CD4-positive, alpha-beta memory T cell (primary cell): ENCODE results near the gene RBM14. TPM values are rescaled to one million over a fixed set of nuclear protein-coding genes. Genes with fewer than 3 reads are reported as not detected.
"Not testable (repeated sequence)": the region's sequence is repeated elsewhere in the genome, so short reads cannot be mapped to it uniquely, and the experiment has no call there.

Source experiments
- CTCF ChIA-PET: fragments of 350-600 bp; sonication (Branson Sonifier 250); formaldehyde crosslinking; loops from one replicate; lab custom pipeline; 2021; ENCODE audit warnings: inconsistent platforms; ENCODE audit not compliant: partially characterized antibody; lab: Charles Lee
- POLR2A ChIA-PET: fragments of 350-600 bp; sonication (Branson Sonifier 250); formaldehyde crosslinking; loops from one replicate; lab custom pipeline; 2021; ENCODE audit not compliant: partially characterized antibody; lab: Charles Lee
- DNase-seq, 5 donors: peaks; one replicate each; pipeline versions ENCODE4 v3.0.0 to v3.0.0-alpha.2; 2020 to 2022; ENCODE audit warnings: mixed read lengths in 1 of 5
- H3K27ac ChIP-seq: one replicate; pipeline ENCODE4 v1.7.0; 2013; ENCODE audit warnings: low read depth, low read length
- H3K27me3 ChIP-seq: 2 replicates; pipeline ENCODE4 v1.7.0; 2013; ENCODE audit warnings: mild to moderate bottlenecking, low read length, moderate library complexity; ENCODE audit not compliant: insufficient read depth
- H3K36me3 ChIP-seq: 2 replicates; pipeline ENCODE4 v1.7.0; 2013; ENCODE audit warnings: mild to moderate bottlenecking, low read length, moderate library complexity; ENCODE audit not compliant: insufficient read depth
- H3K4me1 ChIP-seq: 2 replicates; pipeline ENCODE4 v1.7.0; 2013; ENCODE audit warnings: mild to moderate bottlenecking, low read length, moderate library complexity; ENCODE audit not compliant: insufficient read depth
- H3K4me3 ChIP-seq, 2 donors: one replicate each; pipeline ENCODE4 v1.7.0; 2013; ENCODE audit warnings: low read length in 2 of 2, mild to moderate bottlenecking in 1 of 2
- H3K9me3 ChIP-seq, 2 donors: one replicate each; pipeline ENCODE4 v1.7.0; 2013; ENCODE audit warnings: low read length in 2 of 2, control low read depth in 1 of 2; ENCODE audit not compliant: control insufficient read depth in 1 of 2
- H3K27ac Mint-ChIP-seq, 7 donors: one replicate each; pipeline ENCODE4 v1.8.0; 2020 to 2021; ENCODE audit warnings: mixed read lengths in 7 of 7, mild to moderate bottlenecking in 6 of 7, inconsistent platforms in 3 of 7, moderate library complexity in 3 of 7
- H3K27me3 Mint-ChIP-seq, 2 donors: one replicate each; pipeline ENCODE4 v1.8.0; 2020 to 2021; ENCODE audit warnings: mixed read lengths in 2 of 2
- H3K36me3 Mint-ChIP-seq, 2 donors: one replicate each; pipeline ENCODE4 v1.8.0; 2020 to 2021; ENCODE audit warnings: mixed read lengths in 2 of 2, inconsistent platforms in 1 of 2, mild to moderate bottlenecking in 1 of 2
- H3K4me1 Mint-ChIP-seq, 4 donors: one replicate each; pipeline ENCODE4 v1.8.0; 2020 to 2021; ENCODE audit warnings: mixed read lengths in 4 of 4, mild to moderate bottlenecking in 1 of 4
- H3K4me3 Mint-ChIP-seq, 8 donors: one replicate each; pipeline ENCODE4 v1.8.0; 2020 to 2021; ENCODE audit warnings: mixed read lengths in 8 of 8, mild to moderate bottlenecking in 7 of 8, moderate library complexity in 6 of 8, inconsistent platforms in 3 of 8
- H3K9me3 Mint-ChIP-seq, 8 donors: one replicate each; pipeline ENCODE4 v1.8.0; 2020 to 2021; ENCODE audit warnings: mixed read lengths in 8 of 8, mild to moderate bottlenecking in 5 of 8, inconsistent platforms in 3 of 8, moderate library complexity in 1 of 8
- intact Hi-C: fragments of 100-400 bp; cut with micrococcal nuclease; formaldehyde crosslinking; loops from one replicate; pipeline ENCODE4 v1.15.1; 2023
- polyA plus RNA-seq, 2 donors: library from polyadenylated mRNA; unstranded; fragments of 300-500 nt; fragmentation: Illumina TruSeq; gene quantifications; one replicate each; pipeline ENCODE4 v1.2.3, GENCODE V29; 2021
- total RNA-seq, 2 experiments: library from RNA; stranded (reverse); gene quantifications; one replicate each; pipeline ENCODE4 v1.2.3, GENCODE V29; 2021

The RBM14 gene
- total and polyA plus RNA-seq, 4 experiments from 2014 or later, result 66.2 to 196 (median 118) TPM

GRCh38 chr11:66586136-66586535 lies 30.3 kb upstream of the RBM14 start:
- no peak overlapping the region for H3K4me3 Mint-ChIP-seq
- no peak for DNase-seq
- Histone ChIP-seq H3K9me3 (no peaks in the 10 kb centered on the region), H3K36me3 (no peaks in the 10 kb centered on the region), H3K4me3 (no peak overlapping the region), H3K4me1 (no peaks in the 10 kb centered on the region), H3K27me3 (no peaks in the 10 kb centered on the region), H3K27ac (no peak overlapping the region)
- CTCF ChIA-PET, result interaction anchor here (0.8 to 1.1 kb wide), 3 partner anchors 8 to 92 kb away, joined by 3 to 5 read pairs (median 3); no protein-coding TSS in a partner anchor
- H3K9me3 Mint-ChIP-seq, result peaks cover 0 to 10% (median 6%) of the 10 kb centered on the region in 8 donors
- peaks cover 0 to 1% of the 10 kb centered on the region in 2 donors for H3K27me3 Mint-ChIP-seq
- H3K27ac Mint-ChIP-seq, result no peak overlapping the region
- H3K4me1 Mint-ChIP-seq, result no peaks in the 10 kb centered on the region
- no peaks in the 10 kb centered on the region for H3K36me3 Mint-ChIP-seq
- POLR2A ChIA-PET, result interaction anchor here (1.2 kb wide), 1 partner anchor 91 kb away, joined by 4 read pairs; the partner anchor contains the start of gene RBM4B
- intact Hi-C loops, result no loop called here

- H3K27ac ChIP-seq, intact Hi-C loops, H3K9me3 ChIP-seq, H3K4me3 Mint-ChIP-seq, H3K27me3 ChIP-seq, H3K27ac Mint-ChIP-seq, H3K36me3 Mint-ChIP-seq, H3K4me3 ChIP-seq, H3K27me3 Mint-ChIP-seq, DNase-seq, H3K36me3 ChIP-seq, H3K9me3 Mint-ChIP-seq: not testable (repeated sequence)
- POLR2A ChIA-PET, result interaction anchor here (0.9 kb wide), 1 partner anchor 34 kb away, joined by 4 read pairs; no protein-coding TSS in a partner anchor
- CTCF ChIA-PET, result interaction anchor here (1.4 to 5.9 kb wide), 2 partner anchors 10 to 89 kb away, joined by 9 to 54 read pairs; partner anchors contain the start of gene RBM4B
- peaks cover 17% of the 10 kb centered on the region for H3K4me1 ChIP-seq
- H3K4me1 Mint-ChIP-seq, result peaks cover 9 to 23% (median 14%) of the 10 kb centered on the region in 4 donors
These were observed 27.1 kb upstream of the RBM14 start for GRCh38 chr11:66589315-66589714.

GRCh38 chr11:66589996-66590675 lies 26.3 kb upstream of the RBM14 start:
- H3K4me3 ChIP-seq, result no peak overlapping the region
- peaks cover 14 to 31% (median 20%) of the 10 kb centered on the region in 4 donors for H3K4me1 Mint-ChIP-seq
- H3K36me3 Mint-ChIP-seq, result peaks cover 0 to 5% of the 10 kb centered on the region in 2 donors
- no peaks in the 10 kb centered on the region for H3K36me3 ChIP-seq
- H3K27me3 ChIP-seq, result no peaks in the 10 kb centered on the region
- H3K9me3 ChIP-seq, result no peaks in the 10 kb centered on the region
- POLR2A ChIA-PET, result interaction anchor here (0.8 to 4.6 kb wide), 5 partner anchors 10 to 123 kb away, joined by 3 to 41 read pairs (median 4); partner anchors contain the start of genes PELI3, RBM14 and RBM4
- intact Hi-C loops, result no loop called here
- H3K4me1 ChIP-seq, result peaks cover 24% of the 10 kb centered on the region
- peak overlapping the region in 3 of 7 donors; percentile 42 to 82 (median 48) for H3K27ac Mint-ChIP-seq
- no peak for DNase-seq
- CTCF ChIA-PET, result interaction anchor here (1.2 to 6.9 kb wide), 4 partner anchors 11 to 88 kb away, joined by 4 to 54 read pairs (median 27); partner anchors contain the start of gene RBM4B
- H3K27me3 Mint-ChIP-seq, result no peaks in the 10 kb centered on the region
- H3K4me3 Mint-ChIP-seq, result peak overlapping the region in 2 of 8 donors; percentile 15 to 29
- H3K27ac ChIP-seq, result no peak overlapping the region
- H3K9me3 Mint-ChIP-seq, result no peaks in the 10 kb centered on the region

- Mint-ChIP-seq H3K27ac (peak overlapping the region in 3 of 7 donors; percentile 22 to 53 (median 31)), H3K4me3 (peak overlapping the region in 3 of 8 donors; percentile 17 to 100 (median 99)), H3K27me3 (no peaks in the 10 kb centered on the region), H3K9me3 (no peaks in the 10 kb centered on the region), H3K4me1 (peaks cover 16 to 41% (median 25%) of the 10 kb centered on the region in 4 donors), H3K36me3 (peaks cover 0 to 5% of the 10 kb centered on the region in 2 donors)
- H3K9me3 ChIP-seq, result no peaks in the 10 kb centered on the region
- no peaks in the 10 kb centered on the region for H3K36me3 ChIP-seq
- intact Hi-C loops, result no loop called here
- no peak overlapping the region for H3K27ac ChIP-seq
- ChIA-PET CTCF (interaction anchor here (0.9 to 6.9 kb wide), 8 partner anchors 12 to 87 kb away, joined by 3 to 54 read pairs (median 5); partner anchors contain the start of genes RBM4 and RBM4B), POLR2A (interaction anchor here (0.8 to 6.1 kb wide), 5 partner anchors 9 to 124 kb away, joined by 3 to 69 read pairs (median 7); partner anchors contain the start of genes PELI3, RBM14 and RBM4)
- H3K27me3 ChIP-seq, result no peaks in the 10 kb centered on the region
- DNase-seq, result no peak
- H3K4me3 ChIP-seq, result no peak overlapping the region
- H3K4me1 ChIP-seq, result peaks cover 35% of the 10 kb centered on the region
These were observed 25.3 kb upstream of the RBM14 start for GRCh38 chr11:66591175-66591574.

- peak; percentile 95 to 98 (median 97) for DNase-seq
- ChIA-PET POLR2A (interaction anchor here (1.0 to 6.1 kb wide), 10 partner anchors 12 to 154 kb away, joined by 3 to 69 read pairs (median 4); partner anchors contain the start of genes DPP3, MRPL11, RBM14 and RBM4), CTCF (interaction anchor here (0.8 to 6.9 kb wide), 11 partner anchors 9 to 85 kb away, joined by 3 to 54 read pairs (median 5); partner anchors contain the start of genes RBM14, RBM4 and RBM4B)
- H3K36me3 Mint-ChIP-seq, result peaks cover 0 to 5% of the 10 kb centered on the region in 2 donors
- intact Hi-C loops, result loop anchor here (1.0 to 2.0 kb wide), 5 partner anchors 24 to 250 kb away; partner anchors contain the start of genes ACTN3, RBM14, RBM4 and RBM4B
- peaks cover 16 to 42% (median 27%) of the 10 kb centered on the region in 4 donors for H3K4me1 Mint-ChIP-seq
- H3K36me3 ChIP-seq, result no peaks in the 10 kb centered on the region
- peak within 1 kb of the TSS; percentile 98 to 100 (median 99) for H3K4me3 Mint-ChIP-seq
- H3K9me3 Mint-ChIP-seq, result no peaks in the 10 kb centered on the region
- no peaks in the 10 kb centered on the region for H3K9me3 ChIP-seq
- peaks cover 35% of the 10 kb centered on the region for H3K4me1 ChIP-seq
- peak within 1 kb of the TSS; percentile 88 for H3K27ac ChIP-seq
- peak within 1 kb of the TSS; percentile 96 to 100 (median 100) for H3K27ac Mint-ChIP-seq
- H3K27me3 ChIP-seq, result no peaks in the 10 kb centered on the region
- no peaks in the 10 kb centered on the region for H3K27me3 Mint-ChIP-seq
- peak within 1 kb of the TSS; percentile 71 to 98 for H3K4me3 ChIP-seq
These were observed 23.8 kb upstream of the RBM14 start, which contains the start of the genes CCDC87 and CCS for GRCh38 chr11:66592457-66593302. Gene CCDC87, minus strand, starts transcription at chr11:66593063. Its CDS starts 48 bp downstream, at chr11:66593015. Gene CCS, plus strand, starts transcription at chr11:66593185. Its CDS starts 77 bp downstream, at chr11:66593262.

GRCh38 chr11:66593303-66593635 lies 23.2 kb upstream of the RBM14 start:
- peak overlapping the region; percentile 96 to 100 (median 100) for H3K27ac Mint-ChIP-seq
- H3K36me3 ChIP-seq, result no peaks in the 10 kb centered on the region
- intact Hi-C loops, result loop anchor here (1.0 to 2.0 kb wide), 5 partner anchors 23 to 250 kb away; partner anchors contain the start of genes ACTN3, RBM14, RBM4 and RBM4B
- peaks cover 16 to 42% (median 27%) of the 10 kb centered on the region in 4 donors for H3K4me1 Mint-ChIP-seq
- CTCF ChIA-PET, result interaction anchor here (0.7 to 6.9 kb wide), 6 partner anchors 13 to 241 kb away, joined by 3 to 54 read pairs (median 13); partner anchors contain the start of genes RBM14, RBM4 and RBM4B
- no peaks in the 10 kb centered on the region for H3K27me3 ChIP-seq
- H3K27ac ChIP-seq, result peak overlapping the region; percentile 88
- H3K4me3 Mint-ChIP-seq, result peak overlapping the region; percentile 98 to 100 (median 99)
- no peaks in the 10 kb centered on the region for H3K27me3 Mint-ChIP-seq
- DNase-seq, result peak in 1 of 5 donors; percentile 43
- H3K4me3 ChIP-seq, result peak overlapping the region; percentile 71 to 98
- H3K36me3 Mint-ChIP-seq, result peaks cover 0 to 5% of the 10 kb centered on the region in 2 donors
- H3K4me1 ChIP-seq, result peaks cover 35% of the 10 kb centered on the region
- H3K9me3 ChIP-seq, result no peaks in the 10 kb centered on the region
- H3K9me3 Mint-ChIP-seq, result no peaks in the 10 kb centered on the region
- POLR2A ChIA-PET, result interaction anchor here (1.1 to 6.1 kb wide), 9 partner anchors 12 to 113 kb away, joined by 3 to 69 read pairs (median 5); partner anchors contain the start of genes ACTN3, DPP3, RBM14 and RBM4
